Measurements from ENCODE around the gene KIAA1671. TPM values are rescaled to one million over a fixed set of nuclear protein-coding genes. Genes with fewer than 3 reads are reported as not detected.

The KIAA1671 gene
- polyA plus RNA-seq, 3 donors, result not detected

- H3K4me3 ChIP-seq (replicated peaks in 1 of 3; ENCODE audit: low read depth in 2 of 3, low read length in 3 of 3), result no peak overlapping the region
- H3K36me3 ChIP-seq (replicated peaks in 1 of 2; ENCODE audit: control insufficient read depth in 1 of 2, insufficient read depth in 2 of 2, low read length in 2 of 2), result no peaks in the 10 kb centered on the region
- H3K4me2 ChIP-seq (replicated peaks; ENCODE audit: extremely low read depth, low read length, poor library complexity, severe bottlenecking), result no peak overlapping the region
- WGBS (ENCODE audit: insufficient coverage), result 100% methylated on average over 2 of the region's 7 CpGs
- no peak overlapping the region for H3K9ac ChIP-seq (ENCODE audit: insufficient read depth, low read length, poor library complexity, severe bottlenecking)
- no peak overlapping the region for H3K27ac ChIP-seq (ENCODE audit: low read depth in 1 of 2, low read length in 2 of 2)
- H3K79me2 ChIP-seq (ENCODE audit: insufficient read depth, low read length), result no peaks in the 10 kb centered on the region
- Mint-ChIP-seq H3K27ac (no peak overlapping the region), H3K4me3 (no peak overlapping the region), H3K27me3 (ENCODE audit: low read depth in 3 of 3) (peaks cover 1 to 5% (median 2%) of the 10 kb centered on the region in 3 donors), H3K9me3 (no peaks in the 10 kb centered on the region), H3K4me1 (peaks cover 2% of the 10 kb centered on the region), H3K36me3 (no peaks in the 10 kb centered on the region)
- no peak overlapping the region for H2AFZ ChIP-seq (ENCODE audit: insufficient read depth, low read depth, low read length, poor library complexity, severe bottlenecking)
- TF ChIP-seq, protein P1, sequence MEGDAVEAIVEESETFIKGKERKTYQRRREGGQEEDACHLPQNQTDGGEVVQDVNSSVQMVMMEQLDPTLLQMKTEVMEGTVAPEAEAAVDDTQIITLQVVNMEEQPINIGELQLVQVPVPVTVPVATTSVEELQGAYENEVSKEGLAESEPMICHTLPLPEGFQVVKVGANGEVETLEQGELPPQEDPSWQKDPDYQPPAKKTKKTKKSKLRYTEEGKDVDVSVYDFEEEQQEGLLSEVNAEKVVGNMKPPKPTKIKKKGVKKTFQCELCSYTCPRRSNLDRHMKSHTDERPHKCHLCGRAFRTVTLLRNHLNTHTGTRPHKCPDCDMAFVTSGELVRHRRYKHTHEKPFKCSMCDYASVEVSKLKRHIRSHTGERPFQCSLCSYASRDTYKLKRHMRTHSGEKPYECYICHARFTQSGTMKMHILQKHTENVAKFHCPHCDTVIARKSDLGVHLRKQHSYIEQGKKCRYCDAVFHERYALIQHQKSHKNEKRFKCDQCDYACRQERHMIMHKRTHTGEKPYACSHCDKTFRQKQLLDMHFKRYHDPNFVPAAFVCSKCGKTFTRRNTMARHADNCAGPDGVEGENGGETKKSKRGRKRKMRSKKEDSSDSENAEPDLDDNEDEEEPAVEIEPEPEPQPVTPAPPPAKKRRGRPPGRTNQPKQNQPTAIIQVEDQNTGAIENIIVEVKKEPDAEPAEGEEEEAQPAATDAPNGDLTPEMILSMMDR (IDR thresholded peaks at IDR 0.05), result no peak
- no peaks in the 10 kb centered on the region for H3K4me1 ChIP-seq (ENCODE audit: control insufficient read depth in 1 of 2, insufficient read depth in 2 of 2, low read length in 2 of 2)
- no peak for DNase-seq
- no peaks in the 10 kb centered on the region for H4K20me1 ChIP-seq (ENCODE audit: insufficient read depth, low read length)
- no peaks in the 10 kb centered on the region for H3K27me3 ChIP-seq (ENCODE audit: control insufficient read depth in 2 of 2, insufficient read depth in 2 of 2, low read length in 2 of 2)
- intact Hi-C loops (cut with micrococcal nuclease), result no loop called here
- no peaks in the 10 kb centered on the region for H3K9me3 ChIP-seq (replicated peaks in 1 of 2; ENCODE audit: control insufficient read depth in 1 of 2, insufficient read depth in 1 of 2, low read length in 2 of 2)
Observed at GRCh38 chr22:25030636-25031035, 78.1 kb downstream of the KIAA1671 start.

DNA sequence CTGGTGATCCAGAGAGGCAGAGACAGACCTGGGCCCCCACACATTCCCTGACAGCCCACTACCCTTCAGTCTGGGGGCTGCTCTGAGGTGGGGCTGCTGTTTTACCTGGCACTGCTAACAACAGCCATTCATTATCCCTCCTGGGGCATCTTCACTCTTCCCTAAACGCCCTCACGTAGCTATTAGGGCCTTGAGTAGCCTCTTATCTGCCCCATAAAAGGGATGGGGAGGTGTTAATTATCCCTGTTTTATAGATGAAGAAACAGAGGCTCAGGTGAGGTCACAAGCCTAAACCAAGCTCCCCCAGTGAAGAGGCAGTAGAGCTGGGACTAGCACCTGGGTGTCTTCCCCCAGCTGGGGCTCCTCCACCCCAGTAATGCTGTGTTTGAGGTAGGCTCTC, 79.5 kb downstream of the KIAA1671 start:
- peaks cover 1 to 5% (median 2%) of the 10 kb centered on the region in 3 donors for H3K27me3 Mint-ChIP-seq (ENCODE audit: low read depth in 3 of 3)
- DNase-seq, result no peak
- intact Hi-C loops (cut with micrococcal nuclease), result no loop called here

More for the DNA sequence above, 79.5 kb downstream of the KIAA1671 start:
- no peak overlapping the region for H3K4me3 Mint-ChIP-seq
- no CpG with 5 or more reads among the region's 2 CpGs for WGBS (ENCODE audit: insufficient coverage)
- Histone ChIP-seq H4K20me1 (ENCODE audit: insufficient read depth, low read length) (no peaks in the 10 kb centered on the region), H3K9ac (ENCODE audit: insufficient read depth, low read length, poor library complexity, severe bottlenecking) (no peak overlapping the region), H3K27ac (ENCODE audit: low read depth in 1 of 2, low read length in 2 of 2) (no peak overlapping the region), H3K9me3 (replicated peaks in 1 of 2; ENCODE audit: control insufficient read depth in 1 of 2, insufficient read depth in 1 of 2, low read length in 2 of 2) (no peaks in the 10 kb centered on the region), H3K4me1 (ENCODE audit: control insufficient read depth in 1 of 2, insufficient read depth in 2 of 2, low read length in 2 of 2) (no peaks in the 10 kb centered on the region), H3K79me2 (ENCODE audit: insufficient read depth, low read length) (no peaks in the 10 kb centered on the region), H3K4me3 (replicated peaks in 1 of 3; ENCODE audit: low read depth in 2 of 3, low read length in 3 of 3) (no peak overlapping the region), H2AFZ (ENCODE audit: insufficient read depth, low read depth, low read length, poor library complexity, severe bottlenecking) (no peak overlapping the region), H3K27me3 (ENCODE audit: control insufficient read depth in 2 of 2, insufficient read depth in 2 of 2, low read length in 2 of 2) (no peaks in the 10 kb centered on the region), H3K36me3 (replicated peaks in 1 of 2; ENCODE audit: control insufficient read depth in 1 of 2, insufficient read depth in 2 of 2, low read length in 2 of 2) (no peaks in the 10 kb centered on the region), H3K4me2 (replicated peaks; ENCODE audit: extremely low read depth, low read length, poor library complexity, severe bottlenecking) (no peak overlapping the region)
- H3K9me3 Mint-ChIP-seq, result no peaks in the 10 kb centered on the region
- H3K27ac Mint-ChIP-seq, result no peak overlapping the region
- no peaks in the 10 kb centered on the region for H3K4me1 Mint-ChIP-seq
- TF ChIP-seq, protein P1 (IDR thresholded peaks at IDR 0.05), result no peak
- no peaks in the 10 kb centered on the region for H3K36me3 Mint-ChIP-seq

Data from CD14-positive monocyte (primary cell).